ENCODE data around the gene SIK1. TPM values are rescaled to one million over a fixed set of nuclear protein-coding genes. Genes with fewer than 3 reads are reported as not detected.
"Not testable (repeated sequence)": the region's sequence is repeated elsewhere in the genome, so short reads cannot be mapped to it uniquely, and the experiment has no call there.

Gene SIK1
- total RNA-seq, 2 experiments from 2014 or later, result 25.9 to 31.6 TPM

DNA sequence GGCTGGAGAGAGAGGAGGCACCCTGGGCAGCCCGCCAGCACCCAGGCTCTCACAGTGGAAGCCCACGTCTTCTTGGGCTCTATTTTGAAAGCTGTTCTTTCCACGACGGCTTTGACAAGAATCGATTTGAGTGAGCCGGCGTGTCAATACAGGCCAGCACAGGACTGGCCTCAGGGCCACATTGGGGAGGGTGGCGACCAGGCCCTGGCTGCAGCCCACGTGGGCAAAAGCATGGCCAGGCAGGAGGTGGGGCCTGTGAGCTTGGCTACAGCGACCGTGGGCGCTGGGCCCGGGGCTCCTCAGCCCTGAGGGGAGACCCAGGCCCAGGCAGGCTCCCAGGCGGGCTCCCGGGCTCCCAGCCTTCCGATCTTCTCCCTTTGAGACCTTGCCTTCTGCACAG lies 23.4 kb upstream of the SIK1 start:
- ATAC-seq (ENCODE audit: low read depth); H3K4me1 Mint-ChIP-seq; H3K27me3 Mint-ChIP-seq; H3K36me3 Mint-ChIP-seq; POLR2A ChIA-PET; H3K27ac Mint-ChIP-seq; DNase-seq; H3K4me3 Mint-ChIP-seq; H3K9me3 Mint-ChIP-seq: not testable (repeated sequence)

DNA sequence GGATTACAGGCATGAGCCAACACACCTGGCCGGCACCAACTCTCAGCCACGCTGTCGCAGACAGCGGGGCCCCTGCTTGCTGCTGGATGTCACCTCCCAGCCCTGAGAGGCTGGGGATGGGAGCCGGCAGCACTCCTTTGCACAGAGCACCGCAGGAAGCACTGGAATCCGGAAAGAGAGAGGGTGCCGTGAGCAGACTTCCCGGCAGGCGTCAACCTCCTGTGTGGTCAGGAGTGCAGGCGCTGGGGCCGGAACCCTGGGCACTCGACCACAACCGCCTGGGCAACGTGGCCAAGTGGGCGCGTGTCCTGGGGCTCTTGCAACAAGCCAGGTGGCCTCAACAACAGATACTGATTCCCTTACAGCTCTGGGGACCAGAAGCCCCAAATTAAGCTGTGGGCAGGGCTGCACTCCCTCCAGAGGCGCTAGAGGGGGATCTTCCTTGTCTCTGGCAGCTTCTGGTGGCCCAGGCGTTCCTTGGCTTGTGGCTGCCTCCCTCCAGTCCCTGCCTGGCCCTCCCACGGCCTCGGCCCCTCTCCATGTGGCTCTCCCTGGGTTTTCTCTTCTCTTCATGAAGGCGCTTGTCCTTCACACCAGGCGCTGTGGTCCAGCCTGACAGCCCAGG lies 20.5 kb upstream of the SIK1 start:
- ATAC-seq (ENCODE audit: low read depth); H3K9me3 Mint-ChIP-seq; H3K4me3 Mint-ChIP-seq: not testable (repeated sequence)

DNA sequence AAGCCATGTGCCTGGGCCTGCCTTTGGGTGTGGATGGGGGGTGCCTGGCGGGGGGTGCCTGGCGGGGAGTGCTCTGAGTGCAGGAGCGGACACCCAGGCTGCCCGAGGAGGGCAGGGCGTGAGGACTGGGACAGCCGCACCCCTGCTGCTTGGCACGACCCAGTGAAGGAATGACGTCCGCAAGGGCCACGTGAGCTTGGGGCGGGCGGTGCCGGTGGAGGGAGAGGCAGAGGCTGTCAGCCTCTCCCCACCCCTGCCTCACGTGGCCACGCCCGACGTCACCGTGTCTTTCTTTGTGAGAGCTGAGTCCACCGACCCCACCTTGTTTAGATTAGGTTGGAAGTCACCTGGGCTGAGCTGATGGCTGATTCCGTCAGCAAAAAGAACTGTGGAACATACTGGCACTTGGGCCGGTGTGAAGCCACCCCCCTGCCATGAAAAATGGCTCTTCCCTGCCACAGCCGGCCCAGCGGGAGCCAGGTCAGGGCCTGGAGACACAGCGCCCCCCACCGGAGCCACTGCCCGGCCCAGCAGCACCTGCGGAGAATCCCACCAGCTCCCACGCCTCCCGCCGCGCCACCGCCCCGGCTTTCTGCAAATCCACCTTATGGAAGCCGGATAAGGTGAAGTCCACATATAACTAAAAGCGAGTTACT lies 19.5 kb upstream of the SIK1 start:
- H3K9me3 Mint-ChIP-seq; H3K27ac Mint-ChIP-seq; H3K4me3 Mint-ChIP-seq; DNase-seq; H3K27me3 Mint-ChIP-seq; POLR2A ChIA-PET; H3K36me3 Mint-ChIP-seq; ATAC-seq (ENCODE audit: low read depth); H3K4me1 Mint-ChIP-seq: not testable (repeated sequence)

More for the DNA sequence above, 20.5 kb upstream of the SIK1 start:
- H3K4me1 Mint-ChIP-seq, POLR2A ChIA-PET, H3K36me3 Mint-ChIP-seq, H3K27ac Mint-ChIP-seq, DNase-seq, H3K27me3 Mint-ChIP-seq: not testable (repeated sequence)

GRCh38 chr21:43444524-43444923 lies 17.6 kb upstream of the SIK1 start:
- not testable (repeated sequence) for DNase-seq

GRCh38 chr21:43442571-43442970 lies 15.6 kb upstream of the SIK1 start:
- DNase-seq; H3K36me3 Mint-ChIP-seq; ATAC-seq (ENCODE audit: low read depth); POLR2A ChIA-PET; H3K27ac Mint-ChIP-seq; H3K4me1 Mint-ChIP-seq; H3K9me3 Mint-ChIP-seq; H3K4me3 Mint-ChIP-seq; H3K27me3 Mint-ChIP-seq: not testable (repeated sequence)

More at GRCh38 chr21:43444524-43444923, 17.6 kb upstream of the SIK1 start:
- ATAC-seq (ENCODE audit: low read depth); POLR2A ChIA-PET; H3K36me3 Mint-ChIP-seq; H3K27ac Mint-ChIP-seq; H3K27me3 Mint-ChIP-seq; H3K9me3 Mint-ChIP-seq; H3K4me1 Mint-ChIP-seq; H3K4me3 Mint-ChIP-seq: not testable (repeated sequence)

GRCh38 chr21:43440835-43441727 lies 14.2 kb upstream of the SIK1 start:
- H3K27ac Mint-ChIP-seq; H3K27me3 Mint-ChIP-seq; H3K9me3 Mint-ChIP-seq; H3K4me1 Mint-ChIP-seq; DNase-seq; ATAC-seq (ENCODE audit: low read depth); H3K36me3 Mint-ChIP-seq; POLR2A ChIA-PET; H3K4me3 Mint-ChIP-seq: not testable (repeated sequence)

DNA sequence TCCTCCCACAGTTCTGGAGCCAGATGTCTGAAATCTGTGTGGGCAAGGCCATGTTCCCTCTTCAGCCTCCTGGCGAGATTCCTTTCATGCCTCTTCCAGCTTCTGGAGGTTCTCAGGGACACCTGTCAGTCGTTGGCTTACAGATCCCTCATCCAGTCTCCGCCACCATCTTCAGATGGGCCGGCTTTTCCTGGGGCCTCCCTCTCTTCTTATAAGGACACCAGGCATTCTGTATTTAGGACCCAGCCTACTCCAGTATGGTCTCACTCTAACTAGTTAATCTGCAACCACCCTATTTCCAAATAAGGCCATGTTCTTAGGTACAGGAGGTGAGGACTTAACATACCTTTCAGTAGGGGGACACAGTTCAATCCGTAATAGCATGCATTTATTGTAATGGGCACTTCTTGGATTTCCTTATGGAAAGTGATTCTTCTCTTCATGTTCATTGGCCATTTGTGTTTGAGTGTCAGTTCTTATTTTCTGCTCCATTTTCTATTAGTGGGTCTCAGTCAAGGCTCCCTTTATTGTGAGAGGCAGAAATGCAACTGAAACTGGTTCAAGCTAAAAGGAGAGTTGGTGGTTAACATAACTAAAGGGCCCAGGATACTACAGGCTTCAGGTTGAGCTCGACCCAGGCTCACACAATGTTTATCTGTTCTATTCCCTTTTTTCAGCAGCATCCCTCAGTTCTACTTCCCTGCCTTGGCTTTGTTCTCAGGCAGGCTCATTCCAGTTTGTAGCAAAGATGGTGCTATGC lies 12.6 kb upstream of the SIK1 start:
- H3K27ac Mint-ChIP-seq; H3K27me3 Mint-ChIP-seq; ATAC-seq (ENCODE audit: low read depth); POLR2A ChIA-PET; DNase-seq; H3K9me3 Mint-ChIP-seq; H3K36me3 Mint-ChIP-seq; H3K4me3 Mint-ChIP-seq; H3K4me1 Mint-ChIP-seq: not testable (repeated sequence)

DNA sequence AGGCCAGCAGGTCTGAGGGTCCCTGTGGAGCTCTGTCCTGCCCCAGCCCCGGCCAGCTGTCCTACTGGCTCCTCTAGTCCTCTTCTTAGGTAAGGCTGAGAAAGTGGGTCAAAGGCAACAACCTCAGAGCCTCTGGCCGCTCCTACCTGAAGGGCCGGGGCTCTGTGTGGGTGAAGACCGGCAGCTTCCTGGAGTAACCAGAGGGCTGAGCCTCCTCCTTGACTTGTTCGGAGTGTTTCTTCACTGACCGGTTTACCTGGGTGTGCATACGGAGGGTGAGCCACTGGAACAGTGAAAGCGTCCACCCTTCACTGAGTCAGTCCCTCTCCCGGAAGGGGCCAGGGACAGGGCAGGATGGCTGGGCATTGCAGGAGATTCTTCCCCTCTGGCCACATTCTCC lies 9.3 kb upstream of the SIK1 start:
- H3K27me3 Mint-ChIP-seq; H3K4me3 Mint-ChIP-seq; H3K36me3 Mint-ChIP-seq; POLR2A ChIA-PET; H3K27ac Mint-ChIP-seq; H3K4me1 Mint-ChIP-seq; ATAC-seq (ENCODE audit: low read depth); DNase-seq; H3K9me3 Mint-ChIP-seq: not testable (repeated sequence)

DNA sequence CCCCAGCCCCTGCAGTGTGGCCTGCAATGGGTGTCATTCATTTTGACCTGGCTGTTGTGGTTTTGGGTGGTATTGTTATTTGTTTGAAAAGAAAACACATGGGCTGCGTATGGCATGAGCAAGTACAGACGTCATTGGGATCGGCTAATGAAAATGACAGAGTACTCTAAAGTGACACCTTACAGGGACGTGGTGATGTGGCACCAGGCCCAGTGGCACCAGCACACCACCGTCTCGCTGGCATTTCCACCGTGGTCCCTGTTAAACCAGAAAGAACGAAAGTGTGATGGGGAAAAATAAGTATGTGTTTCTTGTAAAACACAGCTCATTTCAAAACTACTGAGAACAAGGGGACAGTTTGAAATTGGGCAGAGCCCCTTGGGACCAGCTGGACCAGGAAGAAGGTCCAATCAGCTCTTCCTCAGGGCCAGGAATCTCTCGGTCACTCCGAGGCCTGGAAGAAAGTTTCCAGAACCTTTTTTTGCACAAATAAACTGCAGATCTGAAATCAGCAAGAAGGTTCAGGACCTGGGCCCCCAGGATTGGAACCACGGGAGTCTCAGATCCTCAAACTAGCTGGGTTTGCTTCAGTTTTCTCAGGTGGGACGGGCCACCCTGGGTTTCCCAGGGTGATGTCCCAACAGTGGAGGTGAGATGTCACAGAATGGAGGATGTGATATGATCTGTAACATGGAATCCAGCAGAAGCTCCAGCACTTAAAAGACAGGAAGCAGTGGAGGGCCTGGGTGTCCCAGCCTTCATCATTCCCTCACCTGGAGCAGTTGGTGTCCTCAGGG lies 6.6 kb upstream of the SIK1 start:
- H3K4me3 Mint-ChIP-seq; H3K4me1 Mint-ChIP-seq; H3K9me3 Mint-ChIP-seq; H3K27me3 Mint-ChIP-seq; DNase-seq; POLR2A ChIA-PET; H3K36me3 Mint-ChIP-seq; H3K27ac Mint-ChIP-seq; ATAC-seq (ENCODE audit: low read depth): not testable (repeated sequence)

- ATAC-seq (ENCODE audit: low read depth); H3K36me3 Mint-ChIP-seq; H3K27ac Mint-ChIP-seq; H3K4me3 Mint-ChIP-seq; H3K9me3 Mint-ChIP-seq; H3K4me1 Mint-ChIP-seq; H3K27me3 Mint-ChIP-seq; POLR2A ChIA-PET; DNase-seq: not testable (repeated sequence)
These were observed 4.0 kb upstream of the SIK1 start for GRCh38 chr21:43430830-43431416.

- H3K27ac Mint-ChIP-seq; POLR2A ChIA-PET; H3K4me3 Mint-ChIP-seq; ATAC-seq (ENCODE audit: low read depth); H3K4me1 Mint-ChIP-seq; H3K27me3 Mint-ChIP-seq; H3K9me3 Mint-ChIP-seq; DNase-seq; H3K36me3 Mint-ChIP-seq: not testable (repeated sequence)
These were observed 2.0 kb upstream of the SIK1 start for GRCh38 chr21:43428964-43429363.

DNA sequence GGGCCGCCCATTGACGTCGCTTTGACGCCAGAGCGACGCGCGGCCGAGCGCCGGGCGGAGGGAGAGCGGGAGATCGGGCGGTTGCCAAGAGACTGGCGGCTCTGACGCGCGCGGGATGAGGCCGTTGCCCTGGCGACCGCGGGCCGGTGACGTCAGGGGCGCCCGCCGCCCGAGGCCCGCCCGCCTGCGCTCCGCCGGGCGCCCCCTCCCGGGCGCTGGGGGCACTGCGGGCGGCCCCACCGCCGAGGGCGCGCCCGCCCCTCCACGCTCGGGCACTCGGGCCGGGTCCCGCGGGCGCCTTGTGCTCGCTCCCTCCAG lies 270 bp upstream of the SIK1 start:
- ATAC-seq (ENCODE audit: low read depth), result peak; percentile 86
- H3K9me3 Mint-ChIP-seq, H3K27me3 Mint-ChIP-seq, POLR2A ChIA-PET, DNase-seq, H3K4me1 Mint-ChIP-seq, H3K36me3 Mint-ChIP-seq, H3K27ac Mint-ChIP-seq, H3K4me3 Mint-ChIP-seq: not testable (repeated sequence)

DNA sequence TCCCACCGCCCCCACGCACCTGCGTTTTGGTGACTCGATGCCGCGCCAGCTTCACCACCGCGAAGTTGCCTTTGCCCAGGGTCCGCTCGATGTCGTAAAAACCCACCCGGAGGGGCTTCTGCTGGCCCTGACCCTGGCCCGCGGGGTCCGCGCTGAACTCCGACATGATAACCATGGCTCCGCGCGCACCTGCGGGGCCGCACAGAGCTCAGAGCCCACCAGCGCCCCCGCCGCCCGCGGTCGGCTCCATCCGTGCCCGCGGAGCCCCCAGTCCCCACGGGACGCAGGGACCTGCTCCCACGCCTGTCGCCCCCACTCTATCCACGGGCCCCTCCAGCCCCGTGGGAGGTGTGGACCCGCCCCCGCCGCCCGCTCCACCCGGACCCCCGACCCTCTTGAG lies 927 bp downstream of the SIK1 start:
- H3K4me1 Mint-ChIP-seq, H3K4me3 Mint-ChIP-seq, H3K27me3 Mint-ChIP-seq, H3K9me3 Mint-ChIP-seq, H3K27ac Mint-ChIP-seq, H3K36me3 Mint-ChIP-seq, POLR2A ChIA-PET, DNase-seq: not testable (repeated sequence)
- ATAC-seq (ENCODE audit: low read depth), result peak; percentile 4
